Anterior cingulate cortex (tissue), 58 donors: ENCODE results near the gene GTPBP6.

Experiments
- DNase-seq, 58 donors: peaks; one replicate each; lab custom pipeline; 2025; lab: John Stamatoyannopoulos, UW

Gene GTPBP6, protein sequence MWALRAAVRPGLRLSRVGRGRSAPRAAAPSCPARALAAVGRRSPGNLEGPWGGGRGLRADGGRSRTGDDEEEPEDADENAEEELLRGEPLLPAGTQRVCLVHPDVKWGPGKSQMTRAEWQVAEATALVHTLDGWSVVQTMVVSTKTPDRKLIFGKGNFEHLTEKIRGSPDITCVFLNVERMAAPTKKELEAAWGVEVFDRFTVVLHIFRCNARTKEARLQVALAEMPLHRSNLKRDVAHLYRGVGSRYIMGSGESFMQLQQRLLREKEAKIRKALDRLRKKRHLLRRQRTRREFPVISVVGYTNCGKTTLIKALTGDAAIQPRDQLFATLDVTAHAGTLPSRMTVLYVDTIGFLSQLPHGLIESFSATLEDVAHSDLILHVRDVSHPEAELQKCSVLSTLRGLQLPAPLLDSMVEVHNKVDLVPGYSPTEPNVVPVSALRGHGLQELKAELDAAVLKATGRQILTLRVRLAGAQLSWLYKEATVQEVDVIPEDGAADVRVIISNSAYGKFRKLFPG

GRCh38 chrX:318739-319578, at the start of gene GTPBP6:
GTPBP6 (minus strand) TSS chrX:318796; CDS start chrX:318787, 9 bp downstream.
- no peak for DNase-seq

- no peak for DNase-seq
These were observed 49.3 kb upstream of the GTPBP6 start for GRCh38 chrX:367866-368265.

- DNase-seq = no peak
These were observed 48.8 kb upstream of the GTPBP6 start for GRCh38 chrX:367349-367748.

DNA sequence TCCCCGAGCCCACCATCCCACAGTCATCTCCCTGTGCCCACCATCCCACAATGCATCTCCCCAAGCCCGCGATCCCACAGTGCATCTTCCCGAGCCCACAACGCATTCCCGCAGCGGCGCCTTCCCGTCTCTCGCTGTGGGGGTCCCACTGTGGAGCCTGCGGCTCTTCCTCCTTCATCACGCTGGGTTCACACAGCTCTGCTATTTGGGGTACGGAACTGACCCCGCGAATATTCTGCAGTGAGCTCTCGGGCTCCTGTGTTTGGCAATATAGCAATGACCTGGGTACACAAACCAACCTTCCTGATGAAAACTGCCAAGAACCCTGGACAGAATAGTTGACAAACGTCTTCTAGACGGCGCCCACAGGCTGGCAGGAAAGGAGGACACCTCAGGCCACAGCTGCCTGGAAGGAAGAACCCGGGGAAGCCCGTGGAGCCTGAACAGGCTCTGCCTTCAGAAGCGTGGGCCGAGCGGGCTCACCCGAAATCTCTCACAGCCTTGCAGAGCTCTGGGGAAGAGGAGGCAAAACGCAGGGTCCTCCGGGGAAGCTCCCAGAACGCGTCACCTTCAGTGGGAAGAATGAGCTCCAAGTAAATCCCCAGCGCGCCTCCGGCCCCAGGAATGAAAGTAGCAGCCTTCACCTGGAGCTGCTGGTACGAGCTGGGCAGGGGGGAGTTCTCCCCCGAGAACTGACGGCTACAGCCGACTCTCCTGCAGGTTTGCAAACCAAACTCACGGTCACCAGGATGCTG, 45.2 kb upstream of the GTPBP6 start:
- no peak for DNase-seq

DNA sequence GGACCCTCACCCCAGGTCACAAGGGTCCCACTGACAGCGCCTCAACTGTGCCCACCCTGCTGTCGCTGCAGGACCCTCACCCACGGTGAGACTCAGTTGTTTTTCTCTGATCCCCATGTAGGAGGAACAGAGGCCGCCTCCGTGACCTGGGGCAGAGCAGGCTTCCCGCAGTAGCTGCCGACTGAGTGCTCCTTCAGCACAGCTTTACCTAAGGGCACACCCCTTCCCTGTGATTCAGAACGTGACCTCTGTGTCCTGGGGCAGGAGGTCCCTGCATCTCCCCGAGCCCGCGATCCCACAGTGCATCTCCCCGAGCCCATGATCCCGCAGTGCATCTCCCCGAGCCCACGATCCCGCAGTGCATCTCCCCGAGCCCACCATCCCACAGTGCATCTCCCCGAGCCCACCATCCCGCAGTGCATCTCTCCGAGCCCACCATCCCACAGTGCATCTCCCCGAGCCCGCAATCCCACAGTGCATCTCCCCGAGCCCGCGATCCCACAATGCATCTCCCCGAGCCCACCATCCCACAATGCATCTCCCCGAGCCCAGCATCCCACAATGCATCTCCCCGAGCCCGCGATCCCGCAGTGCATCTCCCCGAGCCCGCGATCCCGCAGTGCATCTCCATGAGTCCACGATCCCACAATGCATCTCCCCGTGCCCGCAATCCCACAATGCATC, 44.5 kb upstream of the GTPBP6 start:
- no peak for DNase-seq

DNA sequence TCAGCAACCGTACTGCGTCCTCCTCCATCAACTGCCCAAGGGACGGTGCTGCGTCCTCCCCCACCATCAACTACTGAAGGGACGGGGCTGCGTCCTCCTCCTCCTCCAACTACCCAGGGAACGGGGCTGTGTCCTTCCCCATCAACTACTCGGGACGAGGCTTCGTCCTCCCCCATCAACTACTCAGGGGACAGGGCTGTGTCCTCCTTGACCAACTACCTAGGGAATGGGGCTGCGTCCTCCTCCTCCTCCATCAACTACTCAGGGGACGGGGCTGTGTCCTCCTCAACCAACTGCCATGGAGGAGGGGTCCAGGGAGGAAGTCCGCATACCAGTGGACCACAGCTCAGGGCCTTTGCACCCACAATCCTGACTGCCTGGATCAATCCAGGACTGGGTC, 43.8 kb upstream of the GTPBP6 start:
- no peak for DNase-seq

DNA sequence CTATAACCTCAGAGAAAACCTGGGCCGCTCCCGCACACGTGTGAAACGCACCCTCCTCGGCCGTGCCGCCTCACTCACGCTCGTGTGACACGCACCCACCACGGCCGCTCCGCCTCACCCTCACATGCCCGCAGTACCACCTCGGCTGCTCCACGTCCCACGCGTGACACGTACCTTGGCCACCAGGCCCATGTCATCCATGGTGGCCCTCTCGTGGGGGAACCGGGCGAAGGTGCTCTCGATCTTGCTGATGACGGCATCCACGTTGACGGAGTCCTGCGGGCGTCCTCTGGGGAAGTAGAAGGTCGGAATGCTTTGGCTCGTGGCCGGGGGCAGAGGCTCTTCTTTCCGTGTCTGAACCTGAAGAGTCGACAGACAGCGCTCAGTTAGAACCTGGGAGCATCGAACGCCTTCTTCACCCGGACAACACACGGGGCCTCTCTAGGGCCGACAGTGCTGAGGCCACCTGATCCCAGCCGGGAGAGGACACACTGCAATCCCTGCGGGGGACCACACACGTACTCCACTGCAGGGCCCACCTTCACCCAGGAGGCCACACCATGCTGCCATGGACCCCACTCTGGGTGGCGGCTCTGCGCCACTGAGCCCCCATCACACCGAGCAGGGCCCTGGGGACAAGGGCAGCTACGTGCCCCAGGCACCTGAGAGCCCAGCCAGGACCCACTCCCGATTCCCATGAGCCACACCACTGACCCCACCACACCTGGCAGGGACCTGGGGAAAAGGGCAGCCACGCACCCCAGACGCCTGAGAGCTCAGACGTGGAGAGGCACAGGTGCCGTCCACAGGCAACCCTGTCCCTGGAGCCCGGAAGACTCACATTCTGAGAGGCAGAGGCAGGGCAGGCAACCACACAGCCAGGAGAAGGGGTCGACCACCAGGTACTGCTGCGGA, 42.9 kb upstream of the GTPBP6 start:
- no peak for DNase-seq

DNA sequence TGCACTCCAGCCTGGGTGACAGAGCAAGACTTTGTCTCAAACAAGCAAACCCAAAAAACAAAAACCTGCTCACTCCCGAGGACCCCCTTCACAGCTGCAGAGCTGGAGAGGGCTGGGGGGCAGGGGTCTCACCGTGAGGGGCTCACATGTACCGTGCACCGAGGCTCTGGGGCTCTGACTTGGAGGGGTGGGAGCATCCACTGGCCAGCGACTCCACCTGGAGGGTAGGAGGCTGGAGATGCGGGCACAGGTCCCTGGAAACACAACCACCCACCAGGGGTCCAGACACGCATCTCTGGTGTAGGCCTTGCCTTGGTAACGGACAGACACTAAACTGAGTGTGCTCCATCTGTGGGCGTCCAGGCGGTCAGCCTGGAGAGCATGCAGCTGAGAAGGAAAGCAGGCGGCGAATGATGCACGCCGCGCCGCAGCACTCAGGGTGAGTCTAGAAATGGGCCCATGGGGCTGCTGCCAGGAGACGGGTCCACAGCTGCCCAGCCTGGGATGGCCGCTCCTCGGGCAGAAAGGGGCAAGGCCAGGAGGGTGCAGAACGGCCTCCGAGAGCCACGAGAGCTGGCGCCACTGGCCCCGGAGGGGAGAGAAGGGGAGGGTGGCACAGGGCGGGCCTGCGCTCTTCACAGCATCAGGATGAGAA, 42.0 kb upstream of the GTPBP6 start:
- no peak for DNase-seq

DNA sequence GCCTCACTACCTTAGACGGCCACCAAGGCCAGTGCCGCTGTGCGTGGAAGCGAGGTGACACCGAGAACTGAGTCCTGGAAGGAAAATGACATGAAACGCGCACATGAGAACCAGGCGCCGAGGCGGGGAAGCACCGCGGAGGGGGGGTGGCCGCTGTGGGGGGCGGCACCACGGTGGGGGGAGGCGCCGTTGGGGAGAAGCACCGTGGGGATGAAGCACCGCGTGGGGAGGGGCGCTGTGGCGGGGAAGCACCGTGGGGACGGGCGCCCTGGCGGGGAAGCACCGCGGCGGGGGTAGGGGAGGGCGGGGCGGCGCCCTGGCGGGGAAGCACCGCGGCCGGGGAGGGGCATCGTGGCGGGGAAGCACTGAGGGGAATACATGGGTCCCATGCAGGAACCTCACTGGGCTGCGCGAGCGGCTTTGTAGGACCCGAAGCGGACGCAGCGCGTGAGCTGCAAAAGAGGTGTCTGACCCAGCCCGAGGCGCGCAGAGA, 40.1 kb upstream of the GTPBP6 start:
- no peak for DNase-seq

DNA sequence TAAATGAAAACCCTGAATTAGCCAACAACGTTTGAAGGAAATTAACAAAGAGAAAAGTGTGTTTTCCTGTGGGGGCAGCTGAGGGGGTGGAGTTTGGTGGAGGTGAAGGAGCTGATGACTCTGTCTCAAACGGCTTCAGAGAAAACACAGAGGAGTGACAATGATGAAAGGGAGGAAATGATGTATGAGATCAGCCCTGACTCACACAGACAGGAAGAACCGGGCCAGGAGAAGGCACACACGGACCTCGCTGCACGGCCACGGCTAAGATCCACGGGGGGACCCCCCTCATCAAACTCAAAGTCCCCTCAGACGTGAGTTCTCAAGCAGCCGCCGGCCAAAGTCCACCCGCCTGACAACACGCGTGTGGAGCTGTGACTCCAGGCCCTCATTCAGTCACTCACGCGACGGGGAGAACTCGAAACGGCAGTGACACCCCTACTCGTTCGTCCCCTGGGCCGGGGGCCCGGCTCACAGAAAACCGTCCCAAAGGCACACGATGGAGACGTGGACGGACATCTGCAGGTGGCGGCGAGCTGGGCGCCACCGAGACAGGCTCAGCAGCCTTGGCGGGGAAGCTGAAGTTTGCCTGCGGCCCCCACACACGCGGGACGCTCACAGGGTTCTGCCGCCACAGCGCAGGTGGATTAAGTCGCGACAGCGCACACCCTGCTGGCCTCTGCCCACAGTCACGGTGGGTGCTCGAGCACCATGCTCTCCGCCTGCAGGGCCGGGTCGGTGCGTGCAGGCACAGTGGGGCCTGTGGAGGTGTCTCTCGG, 39.3 kb upstream of the GTPBP6 start:
- no peak for DNase-seq

GRCh38 chrX:357035-357692, 38.6 kb upstream of the GTPBP6 start:
- no peak for DNase-seq

DNA sequence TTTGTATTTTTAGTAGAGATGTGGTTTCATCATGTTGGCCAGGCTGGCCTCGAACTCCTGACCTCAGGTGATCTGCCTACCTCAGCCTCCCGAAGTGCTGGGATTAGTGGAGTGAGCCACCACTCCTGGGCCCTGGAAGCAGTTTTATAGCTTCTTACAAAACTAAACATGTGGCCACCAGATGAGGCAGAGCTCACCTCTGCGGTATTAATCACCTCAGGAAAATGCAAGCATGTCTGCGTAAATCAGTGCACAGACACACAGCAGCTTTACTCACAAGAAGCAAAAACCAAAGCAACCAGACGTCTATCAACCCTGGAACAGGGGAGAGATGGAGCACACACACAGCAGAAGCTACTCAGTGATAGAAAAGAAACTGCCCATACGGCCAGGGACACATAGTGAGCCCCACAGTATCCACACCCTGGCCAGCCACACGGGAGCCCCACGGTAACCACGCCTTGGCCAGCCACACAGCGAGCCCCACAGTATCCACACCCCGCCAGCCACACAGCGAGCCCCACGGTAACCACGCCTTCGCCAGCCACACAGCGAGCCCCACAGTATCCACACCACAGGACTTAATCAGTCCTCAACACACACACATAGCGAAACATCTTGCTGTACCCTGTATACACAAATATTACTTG, 37.9 kb upstream of the GTPBP6 start:
- no peak for DNase-seq

- DNase-seq = no peak
These were observed 36.9 kb upstream of the GTPBP6 start for GRCh38 chrX:355329-356050.

DNA sequence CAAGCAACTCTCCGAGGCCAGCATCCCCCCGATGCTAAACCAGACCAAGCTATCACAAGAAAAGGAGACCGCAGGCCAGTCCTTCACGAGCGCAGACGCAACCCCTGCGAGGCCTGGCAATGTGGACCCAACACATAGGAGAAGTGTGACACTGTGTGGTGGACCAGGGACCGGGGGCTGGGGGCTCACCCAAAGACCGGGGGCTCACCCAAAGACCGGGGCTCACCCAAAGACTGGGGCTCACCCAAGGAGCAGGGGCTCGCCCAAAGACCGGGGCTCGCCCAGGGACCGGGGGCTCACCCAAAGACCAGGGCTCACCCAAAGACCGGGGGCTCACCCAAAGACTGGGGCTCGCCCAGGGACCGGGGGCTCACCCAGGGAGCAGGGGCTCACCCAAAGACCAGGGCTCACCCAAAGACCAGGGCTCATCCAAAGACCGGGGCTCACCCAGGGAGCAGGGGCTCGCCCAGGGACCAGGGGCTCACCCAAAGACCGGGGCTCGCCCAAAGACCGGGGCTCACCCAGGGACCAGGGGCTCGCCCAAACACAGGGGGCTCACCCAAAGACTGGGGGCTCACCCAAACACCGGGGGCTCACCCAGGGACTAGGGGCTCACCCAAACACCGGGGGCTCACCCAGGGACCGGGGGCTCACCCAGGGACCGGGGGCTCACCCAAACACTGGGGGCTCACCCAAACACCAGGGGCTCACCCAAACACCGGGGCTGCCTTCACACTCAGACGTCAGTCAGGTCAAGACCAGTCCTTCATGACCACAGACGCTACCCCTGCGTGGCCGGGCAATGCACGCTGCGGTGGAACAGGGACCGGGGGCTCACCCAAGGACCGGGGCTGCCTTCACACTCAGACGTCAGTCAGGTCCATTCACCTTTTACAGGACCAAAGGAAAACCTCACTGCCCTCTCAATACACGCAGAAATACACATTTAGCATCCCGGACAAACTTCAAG, 35.3 kb upstream of the GTPBP6 start:
- DNase-seq = no peak
